GM18507 (cell line): ENCODE results near the gene ATG12.
"Not testable (repeated sequence)": the region's sequence is repeated elsewhere in the genome, so short reads cannot be mapped to it uniquely, and the experiment has no call there.

Experiments used
- DNase-seq: peaks from one replicate; pipeline ENCODE4 v3.0.0; 2011; ENCODE audit warnings: low read depth; ENCODE audit not compliant: insufficient read length; ENCODE audit errors: extremely low spot score
- FAIRE-seq: peaks from 2 replicates; lab custom pipeline; 2011; peaks lifted over from hg19 to GRCh38; lab: Jason Lieb, UNC

ATG12 gene

DNA sequence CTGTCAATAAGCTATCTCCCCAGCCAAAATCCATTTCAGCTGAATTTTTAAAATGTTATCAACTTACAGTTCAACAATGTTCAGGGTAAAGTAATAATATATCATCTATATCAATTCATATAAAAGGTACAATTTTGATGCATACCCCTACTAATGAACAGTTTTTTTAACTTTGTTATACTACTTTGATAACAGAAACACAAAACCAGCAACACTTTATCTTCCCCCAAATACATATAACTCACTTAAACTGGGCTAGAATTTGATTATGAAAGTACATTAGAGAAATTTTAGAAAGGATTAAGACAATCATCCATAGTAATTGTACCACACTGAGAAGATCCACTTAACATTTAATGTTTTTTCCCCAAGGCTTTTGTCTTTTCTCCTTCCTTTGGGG is 30.0 kb downstream of the ATG12 start:
- DNase-seq = no peak
- no peak for FAIRE-seq

DNA sequence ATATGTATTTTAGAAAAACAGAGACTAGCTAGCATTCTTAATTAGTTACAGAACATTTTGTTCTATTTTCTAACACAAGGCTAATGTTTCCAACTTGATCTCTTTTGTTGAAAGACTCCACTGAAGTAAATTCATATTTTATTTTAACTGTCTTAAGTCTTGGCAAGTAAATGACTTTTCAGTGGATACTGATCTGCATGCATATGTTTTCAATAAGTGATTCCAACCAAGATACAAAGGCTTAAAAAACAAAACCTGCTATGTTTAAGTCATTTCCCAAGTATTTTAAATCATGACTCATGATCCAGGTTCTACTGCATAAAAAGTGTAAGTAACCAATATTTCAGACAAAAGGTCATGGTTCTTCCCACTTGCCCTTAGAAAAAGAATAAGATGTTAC is 30.6 kb downstream of the ATG12 start:
- no peak for DNase-seq

DNA sequence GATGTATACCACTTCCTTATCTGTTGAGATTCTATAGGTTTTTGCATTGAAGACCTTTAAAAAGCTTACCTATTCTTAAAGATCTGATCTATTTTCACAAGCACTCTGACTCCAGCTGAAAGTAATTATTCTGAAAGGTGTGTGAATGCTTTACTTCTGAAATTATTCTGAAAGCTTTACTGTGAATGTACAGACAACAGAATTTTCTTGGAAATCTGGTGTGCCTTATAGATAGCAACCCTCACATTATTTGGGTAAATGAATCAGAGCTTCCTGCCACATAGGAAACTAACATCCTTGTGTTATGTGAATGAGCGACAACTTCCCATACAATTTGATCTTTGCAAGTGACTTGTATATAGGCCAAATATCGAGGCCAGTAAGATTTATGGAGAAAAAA is 31.4 kb downstream of the ATG12 start:
- FAIRE-seq = no peak

More for the DNA sequence above, 30.6 kb downstream of the ATG12 start:
- no peak for FAIRE-seq

DNA sequence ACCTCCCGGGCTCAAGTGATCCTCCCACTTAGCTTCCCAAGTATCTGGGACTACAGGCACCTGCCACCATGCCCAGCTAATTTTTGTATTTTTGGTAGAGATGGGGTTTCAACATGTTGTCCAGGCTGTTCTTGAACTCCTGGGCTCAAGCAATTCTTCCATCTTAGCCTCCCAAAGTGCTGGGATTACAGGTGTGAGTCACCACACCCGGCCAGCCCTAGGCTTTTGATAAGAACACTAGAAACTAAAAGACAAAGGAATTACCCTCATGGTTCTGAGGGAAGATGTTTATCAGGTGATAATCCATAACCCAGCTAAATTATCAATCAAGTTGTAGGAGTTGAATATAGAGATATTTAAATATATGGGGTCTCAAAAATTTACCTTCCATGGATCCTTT is 33.3 kb downstream of the ATG12 start:
- DNase-seq, FAIRE-seq: not testable (repeated sequence)

More for the DNA sequence above, 31.4 kb downstream of the ATG12 start:
- DNase-seq = no peak

DNA sequence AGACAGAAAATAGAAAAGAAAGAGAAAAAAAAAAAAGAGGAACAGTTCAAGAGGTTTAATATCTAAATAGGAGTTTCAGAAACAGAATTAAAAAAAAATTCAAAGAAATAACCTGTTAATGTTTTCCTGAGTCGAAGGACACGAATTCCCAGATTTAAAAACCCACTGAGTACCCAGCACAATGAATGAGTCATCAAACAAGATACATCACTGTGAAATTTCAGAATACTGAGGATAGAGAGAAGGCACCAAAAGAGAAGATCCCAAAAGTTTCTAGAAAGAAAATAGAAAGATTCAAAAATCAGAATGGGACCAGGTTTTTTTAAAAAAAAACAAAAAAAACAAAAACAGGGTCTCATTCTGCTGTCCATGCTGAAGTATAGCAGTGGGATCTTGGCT is 33.7 kb downstream of the ATG12 start:
- DNase-seq (no peak), FAIRE-seq (no peak)

DNA sequence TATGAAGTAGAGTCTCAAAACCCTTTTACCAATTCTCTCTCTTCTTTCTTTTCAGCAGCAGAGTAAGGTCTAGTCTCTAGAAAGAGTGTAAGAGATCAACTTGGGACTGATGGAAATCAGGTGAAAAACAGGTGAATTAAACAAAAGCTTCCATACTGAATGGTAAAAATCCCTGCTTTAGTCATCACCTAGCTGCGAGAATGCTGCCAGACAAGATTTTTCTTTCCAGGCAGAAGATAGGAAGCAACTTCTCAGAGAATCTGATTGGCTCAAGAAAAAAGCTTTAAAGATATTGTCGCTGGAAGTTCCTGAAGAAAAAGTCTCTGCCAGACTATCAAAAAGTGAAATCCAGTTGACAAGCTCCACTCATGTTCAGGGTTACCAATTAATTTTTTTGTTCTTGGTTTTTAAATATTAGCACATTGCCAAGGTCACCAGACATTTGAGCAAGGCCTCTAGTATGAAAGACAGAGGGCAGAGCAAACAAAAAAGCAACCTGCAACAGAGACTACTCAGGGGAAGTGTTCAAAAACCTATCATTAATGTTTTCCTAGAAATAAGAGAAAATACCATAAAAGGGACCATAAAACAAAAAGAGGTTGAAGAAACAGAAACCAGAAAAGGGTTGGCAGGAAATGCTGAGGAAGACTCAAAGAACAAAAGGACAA is 34.2 kb downstream of the ATG12 start:
- FAIRE-seq (no peak), DNase-seq (no peak)

DNA sequence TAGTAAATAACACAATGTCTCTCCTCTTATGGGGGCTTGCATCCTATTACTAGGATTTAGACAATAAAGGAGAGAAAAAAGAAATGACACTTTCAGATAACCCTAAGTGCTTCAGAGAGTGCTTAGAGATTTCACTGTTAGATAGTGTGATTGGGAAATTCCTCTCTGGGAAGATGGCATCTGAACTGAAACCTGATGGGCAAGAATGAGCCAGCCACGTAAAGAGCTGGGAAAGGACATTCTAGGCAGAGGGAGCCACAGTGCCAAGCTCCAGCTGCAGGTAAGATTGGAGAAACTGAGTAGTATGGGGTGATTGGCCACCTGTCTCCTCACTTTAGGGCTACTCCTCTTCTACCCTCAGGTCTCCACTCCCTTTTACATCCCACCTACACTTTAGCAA is 39.4 kb downstream of the ATG12 start:
- no peak for DNase-seq
- FAIRE-seq = no peak

DNA sequence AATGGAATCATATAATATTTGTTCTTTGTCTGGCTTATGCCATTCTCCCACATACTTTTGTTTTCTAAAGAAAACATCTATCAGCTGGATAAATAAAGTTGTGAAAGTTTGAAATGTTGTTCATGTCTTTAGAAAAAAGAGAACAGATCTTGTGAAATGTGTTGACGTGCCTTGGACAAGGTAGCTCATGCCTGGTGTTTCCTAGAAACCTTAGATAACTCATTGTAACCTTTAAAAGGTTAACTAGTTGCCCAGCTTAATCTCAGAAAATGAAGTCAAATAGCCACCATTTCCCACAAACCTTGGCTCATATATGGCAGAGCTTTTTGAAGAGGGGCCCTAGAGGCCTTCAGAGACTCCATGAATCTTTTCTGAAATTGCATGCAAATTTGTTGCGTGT is 40.2 kb downstream of the ATG12 start:
- DNase-seq (no peak), FAIRE-seq (no peak)

DNA sequence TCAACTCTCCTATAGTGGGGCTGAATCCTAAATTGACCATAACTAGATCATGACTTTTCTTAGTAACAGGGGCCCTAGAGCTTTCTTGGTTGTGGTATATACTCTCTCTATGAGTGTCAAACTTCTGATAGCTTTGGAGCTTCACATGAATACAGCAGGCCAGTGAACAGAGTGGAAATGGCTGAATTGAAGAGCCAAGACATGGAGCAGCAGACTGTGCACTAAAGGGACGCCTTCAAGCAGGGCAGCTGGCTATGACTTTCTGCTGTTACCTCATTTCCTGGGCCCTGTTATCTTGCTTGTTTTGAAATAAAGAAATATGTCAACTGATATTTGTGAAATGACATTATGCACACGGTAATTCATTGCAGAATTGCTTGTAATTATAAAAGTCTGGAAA is 41.3 kb downstream of the ATG12 start:
- FAIRE-seq = no peak
- no peak for DNase-seq

DNA sequence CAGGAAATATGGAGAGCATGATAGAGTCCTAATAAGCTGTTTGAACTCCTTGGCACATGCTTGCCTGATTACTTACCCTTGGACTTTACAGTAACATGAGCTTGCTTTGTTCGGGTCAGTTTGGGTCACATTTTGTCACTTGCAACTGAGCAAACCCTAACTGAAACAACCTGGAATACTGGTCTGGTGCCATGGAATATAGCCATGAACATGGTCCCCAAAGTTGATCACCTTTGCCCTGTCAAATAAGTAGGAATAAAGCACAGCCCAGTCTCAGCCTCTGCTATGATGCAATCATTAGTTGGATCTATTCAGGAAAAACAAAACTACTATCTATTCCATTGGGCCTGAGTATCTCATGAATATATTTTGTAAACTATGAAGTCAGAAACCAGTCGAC is 43.1 kb downstream of the ATG12 start:
- DNase-seq (no peak), FAIRE-seq (no peak)

DNA sequence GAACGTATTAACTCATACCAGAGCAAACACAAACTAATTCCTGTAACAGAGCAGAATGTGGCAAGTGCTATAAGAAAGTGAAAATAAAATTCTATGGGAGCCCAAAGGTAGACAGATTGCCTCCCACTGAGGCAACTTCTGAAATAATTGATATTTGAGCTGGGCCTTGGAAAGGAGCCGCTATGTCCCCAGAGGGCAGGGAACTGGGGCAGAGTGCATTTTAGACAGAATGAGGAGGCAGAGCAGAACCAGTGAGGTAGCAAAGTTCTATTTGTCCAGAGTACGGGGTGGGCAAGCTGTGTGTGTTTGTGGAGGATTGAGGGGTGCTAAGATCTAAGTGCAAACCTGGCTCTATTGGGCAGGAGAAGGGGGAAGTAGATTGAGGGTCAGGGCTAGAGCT is 44.7 kb downstream of the ATG12 start:
- no peak for DNase-seq
- no peak for FAIRE-seq

DNA sequence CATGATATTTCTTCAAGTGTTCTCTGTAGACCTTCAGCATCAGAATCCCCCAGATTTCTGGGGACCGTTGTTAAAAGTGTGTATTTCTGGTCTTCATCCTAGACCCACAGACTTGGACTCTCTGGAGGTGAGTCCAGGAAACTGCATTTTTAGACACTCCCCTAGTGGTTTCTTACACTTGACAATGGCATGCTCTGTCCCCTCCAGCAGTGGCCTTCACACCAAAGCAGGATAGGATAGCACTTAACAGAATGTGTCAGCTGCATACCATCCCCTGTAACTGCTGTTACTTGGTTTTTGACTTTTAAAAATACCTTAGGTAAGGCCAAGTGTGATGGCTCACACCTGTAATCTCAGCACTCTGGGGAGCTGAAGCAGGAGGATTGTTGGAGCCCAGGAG is 45.7 kb downstream of the ATG12 start:
- no peak for DNase-seq
- no peak for FAIRE-seq

DNA sequence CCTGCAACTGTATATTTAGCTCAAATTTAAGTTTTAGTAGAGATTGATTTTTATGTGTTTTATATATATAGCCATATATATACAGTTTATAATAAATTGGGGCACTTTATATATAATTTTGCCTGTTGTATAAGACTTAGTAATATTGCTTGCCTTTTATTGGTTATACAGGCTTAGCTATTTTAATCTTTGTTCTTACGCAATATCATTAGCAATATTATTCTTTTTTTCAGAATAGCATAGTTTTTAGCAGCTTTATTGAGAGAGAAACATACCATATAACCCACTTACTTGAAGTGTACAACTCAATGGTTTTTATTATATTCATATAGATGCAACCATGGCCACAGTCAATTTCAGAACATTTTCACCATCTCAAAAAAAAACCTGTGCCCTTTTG is 52.9 kb downstream of the ATG12 start:
- FAIRE-seq (no peak), DNase-seq (no peak)

DNA sequence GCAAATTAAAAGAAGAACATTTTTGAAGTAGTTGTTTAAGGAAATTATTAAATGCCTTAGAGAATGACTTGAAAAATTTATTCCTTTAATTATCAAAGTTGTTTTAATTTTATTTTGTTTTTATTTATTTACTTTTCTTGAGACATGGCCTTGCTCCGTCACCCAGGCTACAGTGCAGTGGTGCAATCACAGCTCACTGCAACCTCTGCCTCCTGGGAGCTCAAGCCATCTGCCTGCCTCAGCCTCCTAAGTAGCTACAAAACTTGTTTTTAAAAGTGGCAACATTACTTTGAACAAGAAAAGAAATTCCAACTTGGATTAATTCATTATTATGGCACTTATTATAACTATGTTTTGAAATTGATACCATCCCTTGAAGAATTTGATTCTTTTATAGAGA is 53.9 kb downstream of the ATG12 start:
- FAIRE-seq (no peak), DNase-seq (no peak)

DNA sequence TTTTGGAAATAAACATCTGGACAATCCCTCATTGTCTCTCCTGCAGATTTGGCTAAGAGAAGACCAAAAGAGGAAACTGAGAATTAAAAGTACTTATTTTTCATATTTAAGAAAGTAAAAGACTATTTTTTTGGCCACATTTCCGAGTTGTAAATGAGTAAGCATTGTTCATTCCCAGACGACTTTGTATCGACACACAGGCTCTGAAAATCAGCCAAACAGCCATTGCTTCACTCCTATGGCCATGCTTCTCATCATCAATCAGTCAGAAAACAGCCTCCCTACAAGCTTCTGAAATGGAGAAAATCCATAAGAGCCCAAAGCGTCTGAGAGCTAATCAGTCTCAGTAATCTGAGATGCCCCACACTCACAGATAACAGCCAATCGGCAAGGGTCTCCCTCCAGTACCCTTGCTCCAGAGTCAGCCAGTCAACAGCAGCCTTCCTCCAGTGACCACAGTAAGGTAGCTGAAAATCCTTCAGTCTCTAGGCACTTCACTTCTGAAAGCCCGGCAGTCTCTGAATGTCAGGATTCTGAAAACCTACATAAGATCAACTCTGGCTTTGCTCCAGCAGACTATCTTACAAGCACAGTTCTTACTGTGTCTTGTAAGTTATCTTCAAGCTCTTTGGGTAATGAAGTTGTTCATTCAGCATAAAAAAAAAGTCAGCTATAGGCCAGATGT is 55.8 kb downstream of the ATG12 start:
- DNase-seq (no peak), FAIRE-seq (no peak)

DNA sequence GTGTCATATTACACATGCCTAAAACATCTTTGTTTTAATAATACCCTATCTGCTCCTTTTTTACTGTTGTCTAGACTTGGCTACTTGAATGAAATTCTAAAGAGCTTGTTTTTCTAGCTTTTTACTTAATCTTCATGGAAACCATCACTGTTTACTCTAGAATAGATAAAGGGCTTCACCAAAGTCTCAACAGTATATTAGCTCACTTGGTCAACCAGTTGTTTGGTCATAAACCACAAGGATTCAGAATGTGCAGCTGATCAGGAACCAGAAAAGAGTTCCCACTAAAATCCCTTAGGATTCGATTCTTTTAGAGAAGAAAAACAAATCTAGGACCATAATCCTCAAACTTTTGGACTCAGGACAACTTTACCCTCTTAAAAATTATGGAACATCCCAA is 62.9 kb downstream of the ATG12 start:
- DNase-seq (no peak), FAIRE-seq (no peak)
